GM12801 (cell line): ENCODE results near the gene ZNF502.

ENCODE experiments used
- CTCF ChIP-seq: IDR thresholded peaks from one replicate; pipeline ENCODE4 v1.5.1; 2011; ENCODE audit warnings: control low read depth; ENCODE audit not compliant: insufficient read length; ENCODE audit errors: extremely low read depth

The ZNF502 gene

GRCh38 chr3:44761101-44761423, 48.6 kb downstream of the ZNF502 start:
- no peak for TF ChIP-seq CTCF

- no peak for TF ChIP-seq CTCF
Observed at GRCh38 chr3:44761424-44762169, 49.1 kb downstream of the ZNF502 start, which contains the start of the genes KIAA1143 and KIF15. KIAA1143 (minus strand) TSS chr3:44761619; CDS start chr3:44761602, 17 bp downstream. KIF15 (plus strand) TSS chr3:44761794; CDS start chr3:44761866, 72 bp downstream.

- no peak for TF ChIP-seq CTCF
Observed at GRCh38 chr3:44762170-44762677, 49.8 kb downstream of the ZNF502 start.

- no peak for TF ChIP-seq CTCF
Observed at GRCh38 chr3:44762690-44763089, 50.2 kb downstream of the ZNF502 start.

- TF ChIP-seq CTCF: no peak
Observed at GRCh38 chr3:44764248-44764647, 51.8 kb downstream of the ZNF502 start.

- no peak for TF ChIP-seq CTCF
Observed at GRCh38 chr3:44771424-44772098, 59.1 kb downstream of the ZNF502 start.

GRCh38 chr3:44772099-44772442, 59.6 kb downstream of the ZNF502 start:
- TF ChIP-seq CTCF: no peak
